GM18517 (cell line): ENCODE measurements around the gene SCYGR3.

Source experiments
- ATAC-seq: cut with Tn5 transposase; IDR thresholded peaks from one replicate; pipeline ENCODE4 v1.9.1; 2021; ENCODE audit warnings: mild to moderate bottlenecking, moderate library complexity; ENCODE audit not compliant: unreplicated experiment

The SCYGR3 gene

GRCh38 chr2:227566012-227566411, 48.6 kb downstream of the SCYGR3 start:
- no peak for ATAC-seq

DNA sequence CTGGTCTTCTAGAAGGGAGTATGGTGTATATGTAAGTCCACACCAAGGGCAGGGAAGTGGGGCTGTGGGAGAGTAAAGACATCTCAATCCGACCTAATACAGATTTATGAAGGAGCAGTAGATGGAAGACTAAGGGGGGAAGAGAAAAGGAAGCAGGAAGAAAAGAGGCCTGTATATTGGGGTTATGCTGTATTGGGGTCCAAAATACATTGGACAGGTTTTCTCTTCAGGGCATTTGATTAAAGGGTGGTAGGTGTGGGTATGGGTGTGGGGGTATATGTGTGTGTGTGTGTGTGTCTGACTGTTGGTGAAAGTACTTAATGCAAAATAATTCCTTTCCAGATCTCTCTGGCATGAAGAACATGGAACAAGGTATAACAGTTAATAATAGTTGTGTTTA, 49.6 kb downstream of the SCYGR3 start:
- no peak for ATAC-seq
